Kidney glomerular epithelial cell (primary cell): ENCODE results near the gene ODF2L.
"Not testable (repeated sequence)": the region's sequence is repeated elsewhere in the genome, so short reads cannot be mapped to it uniquely, and the experiment has no call there.

Source experiments
- DNase-seq: peaks from one replicate; lab custom pipeline; 2025; lab: John Stamatoyannopoulos, UW

Gene ODF2L

GRCh38 chr1:86387916-86388627, 8.1 kb downstream of the ODF2L start:
- DNase-seq: no peak

- DNase-seq: no peak
Measured at GRCh38 chr1:86382878-86383277, 13.2 kb downstream of the ODF2L start.

GRCh38 chr1:86381223-86381622, 14.9 kb downstream of the ODF2L start:
- no peak for DNase-seq

DNA sequence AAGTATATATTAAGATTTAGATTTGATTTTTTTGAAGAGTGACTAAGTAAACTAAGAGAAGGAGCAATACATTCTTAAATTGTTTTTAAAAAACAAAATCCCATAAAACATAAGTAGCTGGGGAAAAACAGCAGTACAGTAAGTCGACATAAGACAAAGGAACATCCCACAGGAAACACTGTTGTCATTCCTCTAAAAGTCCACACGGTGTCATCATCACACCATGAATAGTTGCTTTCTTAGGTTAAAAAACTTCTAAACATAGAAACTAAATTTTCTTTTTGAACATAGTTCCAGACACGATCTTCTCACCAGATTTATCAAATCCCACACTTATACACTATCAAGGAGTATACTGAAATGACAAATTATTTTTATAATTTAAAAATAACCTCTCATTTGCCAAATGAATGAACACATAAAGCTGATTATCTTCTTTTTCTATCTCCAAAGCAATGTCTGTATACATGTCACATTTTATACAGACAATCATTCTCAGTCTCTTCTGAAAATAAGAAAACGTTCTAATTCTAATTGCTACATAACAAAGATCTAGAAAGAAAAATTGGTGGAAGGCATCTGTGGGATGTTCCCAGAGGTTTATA, 15.8 kb downstream of the ODF2L start:
- DNase-seq: peak; percentile 55

GRCh38 chr1:86378813-86379212, 17.3 kb downstream of the ODF2L start:
- no peak for DNase-seq

DNA sequence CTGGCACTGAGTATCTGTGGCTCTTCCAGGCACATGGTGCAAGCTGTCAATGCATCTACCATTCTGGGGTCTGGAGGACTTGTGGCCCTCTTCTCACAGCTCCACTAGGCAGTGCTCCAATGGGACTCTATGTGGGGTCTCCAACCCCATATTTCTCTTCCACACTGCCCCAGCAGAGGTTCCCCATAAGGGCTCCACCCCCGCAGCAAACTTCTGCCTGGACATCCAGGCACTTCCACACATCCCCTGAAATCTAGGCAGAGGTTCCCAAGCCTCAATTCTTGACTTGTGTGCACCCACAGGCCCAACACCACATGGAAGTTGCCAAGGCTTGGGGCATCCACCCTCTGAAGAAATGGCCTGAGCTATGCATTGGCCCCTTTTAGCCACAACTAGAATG, 18.8 kb downstream of the ODF2L start:
- DNase-seq: no peak

DNA sequence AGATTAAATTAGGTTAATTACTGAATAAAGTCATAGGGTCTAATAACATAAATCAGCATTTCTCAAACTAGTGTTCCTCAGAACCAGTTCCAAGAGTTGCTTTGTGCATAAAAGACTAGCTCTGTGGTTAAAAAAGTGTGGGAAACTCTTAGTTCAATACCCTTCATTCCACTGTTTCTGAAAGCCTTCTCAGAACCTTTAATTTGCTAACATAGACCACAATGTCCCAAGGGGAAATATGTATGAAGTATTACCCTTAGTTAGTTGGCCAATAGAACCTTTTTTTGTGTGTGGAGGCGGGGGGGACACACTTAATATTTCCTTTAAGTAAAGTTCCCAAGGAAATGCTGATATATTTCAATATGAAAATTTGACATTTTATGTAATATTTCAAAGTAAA, 20.4 kb downstream of the ODF2L start:
- no peak for DNase-seq

DNA sequence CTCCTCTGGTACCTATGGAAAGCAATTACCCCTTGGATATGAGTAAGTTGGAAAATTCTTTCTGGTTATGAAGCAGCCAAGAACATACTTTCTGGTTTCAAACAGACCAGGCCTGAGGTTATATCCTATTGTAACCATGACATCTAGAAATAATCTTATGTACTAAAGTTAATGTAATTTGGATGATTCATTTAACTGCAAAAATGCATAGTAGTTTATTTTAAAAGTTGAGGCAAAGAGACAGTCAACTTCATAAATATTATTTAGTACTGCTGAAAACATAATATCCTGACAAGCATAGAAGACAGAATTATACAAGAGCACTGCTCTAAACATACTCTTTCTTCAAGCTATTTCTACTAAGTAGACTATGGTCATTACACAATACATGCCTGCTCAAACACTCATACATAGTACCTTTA, 25.5 kb downstream of the ODF2L start:
- DNase-seq: no peak

DNA sequence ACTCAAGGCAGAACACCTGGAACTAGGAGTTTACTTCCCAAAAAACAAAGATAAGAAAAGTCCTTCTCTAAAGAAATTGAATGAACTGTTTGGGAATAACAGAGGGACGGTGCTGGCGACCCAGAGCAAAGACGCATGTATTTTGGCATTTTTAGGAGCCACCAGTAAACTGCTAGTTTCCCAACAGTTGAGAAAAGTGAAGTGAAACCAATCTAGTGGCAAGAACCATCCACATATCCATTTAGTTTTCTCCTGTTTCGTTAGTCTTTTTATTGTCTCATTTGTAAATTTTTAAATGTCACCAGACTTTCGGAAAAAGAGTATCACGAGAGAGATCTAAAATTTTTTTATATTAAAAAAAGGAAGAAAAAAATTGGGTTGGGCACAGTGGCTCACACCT, 30.2 kb downstream of the ODF2L start:
- DNase-seq: no peak

- DNase-seq: no peak
Measured at GRCh38 chr1:86362807-86363206, 33.3 kb downstream of the ODF2L start.

- no peak for DNase-seq
Measured at GRCh38 chr1:86357796-86358195, 38.3 kb downstream of the ODF2L start.

GRCh38 chr1:86356247-86356646, 39.9 kb downstream of the ODF2L start:
- DNase-seq: no peak

DNA sequence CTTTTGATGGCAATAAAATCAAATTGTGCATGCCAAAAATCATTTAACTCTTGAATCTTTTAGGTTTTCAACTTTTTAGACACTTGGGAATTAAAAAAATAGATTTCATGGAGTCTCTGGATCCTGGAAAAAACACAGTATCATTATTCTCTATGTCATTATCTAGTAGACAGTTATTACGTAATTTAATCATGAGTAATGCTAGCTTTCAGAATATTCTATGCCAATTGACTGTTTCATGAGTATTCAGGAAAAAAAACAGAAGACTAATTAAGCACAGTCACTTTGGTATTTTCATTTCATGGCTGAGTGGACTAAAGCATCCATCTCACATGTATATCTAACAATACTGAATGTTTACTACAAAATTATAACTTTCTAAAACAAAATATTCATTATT, 44.0 kb downstream of the ODF2L start:
- DNase-seq: peak; percentile 34

- DNase-seq: not testable (repeated sequence)
Measured at GRCh38 chr1:86350230-86350629, 45.9 kb downstream of the ODF2L start.

GRCh38 chr1:86346388-86346787, 49.7 kb downstream of the ODF2L start:
- DNase-seq: no peak

DNA sequence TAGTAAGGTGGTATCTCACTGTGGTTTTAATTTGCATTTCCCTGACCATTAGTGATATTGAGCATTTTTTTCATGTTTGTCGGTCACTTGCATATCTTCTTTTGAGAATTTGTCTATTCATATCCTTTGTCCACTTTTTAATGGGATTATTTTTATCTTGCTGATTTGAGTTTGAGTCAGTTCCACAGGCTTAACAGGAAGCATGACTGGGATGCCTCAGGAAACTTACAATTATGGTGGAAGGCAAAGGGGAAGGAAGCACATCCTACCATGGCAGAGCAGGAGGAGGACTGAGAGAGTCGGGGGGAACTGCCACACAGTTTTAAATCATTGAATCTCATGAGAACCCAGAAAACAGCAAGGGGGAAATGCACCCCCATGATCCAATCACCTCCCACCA, 51.1 kb downstream of the ODF2L start:
- no peak for DNase-seq

- no peak for DNase-seq
Measured at GRCh38 chr1:86339906-86340305, 56.2 kb downstream of the ODF2L start.

DNA sequence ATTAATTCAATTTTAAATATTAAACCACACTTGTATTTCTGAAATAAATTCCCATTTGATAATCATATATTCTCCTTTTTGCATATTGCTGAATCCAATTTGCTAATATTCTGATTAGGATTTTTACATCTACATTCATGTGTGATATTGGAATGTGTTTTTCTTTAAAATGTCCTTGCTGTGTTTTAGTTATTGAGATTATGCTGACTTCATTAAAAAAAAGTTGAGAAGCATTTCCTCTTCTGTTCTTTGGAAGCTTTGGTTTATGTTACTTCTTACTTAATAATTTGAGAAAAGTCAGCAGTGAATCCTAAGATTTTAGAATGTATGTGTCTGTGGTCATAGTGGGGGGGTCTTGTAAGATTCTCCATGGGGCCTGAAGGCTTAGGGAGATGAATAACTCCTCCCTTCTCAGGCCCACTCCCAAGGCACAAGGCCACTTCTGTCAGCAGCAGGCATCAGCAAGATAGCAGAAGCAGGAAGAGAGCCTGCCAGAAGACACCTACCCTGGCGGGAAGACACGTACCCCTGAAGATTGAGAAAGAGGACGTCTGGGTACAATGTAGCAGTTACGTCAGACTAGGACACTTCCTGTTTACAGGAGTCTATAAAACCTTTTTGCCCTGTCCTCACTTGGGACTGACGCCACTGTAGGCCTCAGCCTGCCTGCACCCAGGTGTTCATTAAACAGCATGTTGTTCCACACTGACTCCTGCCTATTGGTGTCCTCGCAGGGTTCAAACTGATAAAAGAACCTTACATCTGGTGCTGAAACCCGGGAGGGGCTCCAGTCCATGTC, 56.9 kb downstream of the ODF2L start:
- DNase-seq: no peak

GRCh38 chr1:86335916-86336315, 60.2 kb downstream of the ODF2L start:
- peak; percentile 50 for DNase-seq

GRCh38 chr1:86325264-86325663, 70.9 kb downstream of the ODF2L start:
- DNase-seq: no peak

GRCh38 chr1:86324130-86324822, 71.8 kb downstream of the ODF2L start:
- no peak for DNase-seq

DNA sequence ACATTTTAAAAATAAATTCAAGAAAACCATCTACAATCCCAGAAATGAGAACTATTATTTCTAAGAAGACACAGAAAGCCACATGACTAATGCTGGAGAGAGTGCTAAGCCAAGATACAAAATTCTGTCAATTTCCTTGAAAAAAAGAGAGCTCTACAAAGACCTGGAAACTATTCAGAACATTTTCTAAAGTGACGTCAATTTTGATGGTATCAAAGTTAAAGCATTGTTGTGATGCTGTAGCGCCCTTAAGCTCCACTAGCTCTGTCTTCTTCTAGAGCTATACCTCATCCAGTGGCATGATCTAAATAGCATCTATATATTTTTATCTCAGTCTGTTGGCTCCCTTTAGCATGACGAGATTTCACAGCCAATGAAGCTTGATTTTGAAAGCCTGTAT, 73.9 kb downstream of the ODF2L start:
- no peak for DNase-seq

DNA sequence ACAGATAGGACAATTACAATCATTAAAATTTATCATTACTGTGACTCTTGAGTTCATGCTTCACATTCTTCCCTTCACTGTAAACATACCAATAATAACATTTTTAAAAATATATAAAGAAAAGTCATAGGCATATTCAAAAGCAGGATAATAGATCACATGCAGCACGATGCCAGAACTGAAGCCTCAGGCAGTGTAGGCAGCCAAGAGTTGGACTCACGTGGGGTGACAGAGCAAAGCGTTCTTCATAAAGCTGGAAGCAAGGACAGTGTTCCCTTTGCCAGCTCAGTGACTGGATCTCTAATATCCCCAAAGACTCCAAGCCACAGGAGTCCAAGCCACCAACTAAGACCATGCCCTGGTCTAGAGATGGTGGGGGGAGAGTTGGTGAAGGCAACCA, 77.7 kb downstream of the ODF2L start:
- DNase-seq: no peak
